SK-N-SH (cell line): Measurements from ENCODE around the gene POTEM.
"Not testable (repeated sequence)": the region's sequence is repeated elsewhere in the genome, so short reads cannot be mapped to it uniquely, and the experiment has no call there.

Experiments used
- CTCF ChIP-seq: fragments of 200-600 bp; sonication (generic); IDR thresholded peaks from 2 replicates; pipeline ENCODE4 v1.6.1; 2017; ENCODE audit warnings: antibody characterized with exemption, mild to moderate bottlenecking, moderate library complexity
- EZH2phosphoT487 ChIP-seq: fragments of 200-600 bp; sonication (generic); IDR thresholded peaks from 2 replicates; pipeline ENCODE4 v1.6.1; 2017; ENCODE audit warnings: low read depth, mixed run types, mild to moderate bottlenecking, antibody characterized with exemption, moderate library complexity, borderline replicate concordance
- PBX3 ChIP-seq: IDR thresholded peaks from 2 replicates; pipeline ENCODE4; 2012
- RAD21 ChIP-seq: IDR thresholded peaks from 2 replicates; pipeline ENCODE4 v1.6.1; 2012; ENCODE audit warnings: mild to moderate bottlenecking, low read length
- REST ChIP-seq: IDR thresholded peaks from 2 replicates; pipeline ENCODE4 v1.6.1; 2012; ENCODE audit warnings: mild to moderate bottlenecking, low read depth, low read length, moderate library complexity
- SMC3 ChIP-seq: IDR thresholded peaks from 2 replicates; pipeline ENCODE4 v1.6.1; 2012; ENCODE audit warnings: low read depth, low read length, improper control_type of control experiment

- not testable (repeated sequence) for TF ChIP-seq PBX3, EZH2phosphoT487, REST, RAD21, SMC3, CTCF
Observed at GRCh38 chr14:18963276-18963675, 4.0 kb upstream of the POTEM start.
